Stimulated activated CD4-positive, alpha-beta T cell treated with anti-CD3 and anti-CD28 coated beads, Interleukin-2, amount 100 ng/mL, for 24 hours (primary cell): ENCODE data around the gene R3HDM2.

ENCODE experiments used
- DNase-seq, 2 donors: peaks; one replicate each; pipeline ENCODE4 v3.0.0-alpha.2; 2020

R3HDM2 gene

DNA sequence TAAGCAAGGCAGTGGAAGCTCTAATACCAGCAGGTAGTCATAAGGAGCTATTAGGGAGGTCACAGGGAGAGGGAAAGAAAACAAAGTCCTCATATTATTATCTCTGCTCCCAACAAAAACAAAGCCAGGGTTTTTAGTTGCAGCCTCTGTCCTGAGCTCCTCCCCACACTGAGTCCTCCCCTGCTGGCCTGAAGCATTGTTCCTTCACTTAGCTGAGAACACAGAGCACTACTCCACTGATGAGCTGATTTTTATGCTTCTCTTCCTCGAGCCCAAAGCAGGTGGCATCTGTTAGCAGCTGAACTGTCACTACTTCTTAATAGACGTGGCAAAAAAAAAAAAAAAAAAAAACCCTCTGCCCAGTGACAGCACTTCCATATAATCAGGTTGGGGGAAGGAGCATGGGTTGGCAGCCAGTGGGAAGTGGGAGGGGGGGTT, 169.4 kb downstream of the R3HDM2 start:
- DNase-seq, result no peak

DNA sequence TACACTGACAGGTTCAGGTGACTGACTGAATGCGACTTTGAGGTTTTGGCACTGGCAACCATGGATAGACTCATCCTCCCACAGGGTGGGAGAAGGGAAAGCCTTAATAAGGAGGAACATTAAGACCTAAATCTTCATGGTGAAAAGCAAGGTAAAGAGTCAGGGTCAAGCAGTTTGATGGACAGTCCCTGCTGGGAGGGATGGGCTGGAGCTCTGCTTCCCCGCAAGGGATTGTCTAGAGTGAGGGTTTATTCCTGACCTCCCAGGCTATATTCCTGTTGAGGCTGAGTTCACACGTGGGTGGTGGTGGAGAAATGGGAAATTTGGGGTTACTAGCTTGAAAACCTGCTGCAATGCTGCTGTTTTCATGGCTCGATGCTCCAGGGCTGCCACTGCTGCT, 170.5 kb downstream of the R3HDM2 start:
- no peak for DNase-seq

DNA sequence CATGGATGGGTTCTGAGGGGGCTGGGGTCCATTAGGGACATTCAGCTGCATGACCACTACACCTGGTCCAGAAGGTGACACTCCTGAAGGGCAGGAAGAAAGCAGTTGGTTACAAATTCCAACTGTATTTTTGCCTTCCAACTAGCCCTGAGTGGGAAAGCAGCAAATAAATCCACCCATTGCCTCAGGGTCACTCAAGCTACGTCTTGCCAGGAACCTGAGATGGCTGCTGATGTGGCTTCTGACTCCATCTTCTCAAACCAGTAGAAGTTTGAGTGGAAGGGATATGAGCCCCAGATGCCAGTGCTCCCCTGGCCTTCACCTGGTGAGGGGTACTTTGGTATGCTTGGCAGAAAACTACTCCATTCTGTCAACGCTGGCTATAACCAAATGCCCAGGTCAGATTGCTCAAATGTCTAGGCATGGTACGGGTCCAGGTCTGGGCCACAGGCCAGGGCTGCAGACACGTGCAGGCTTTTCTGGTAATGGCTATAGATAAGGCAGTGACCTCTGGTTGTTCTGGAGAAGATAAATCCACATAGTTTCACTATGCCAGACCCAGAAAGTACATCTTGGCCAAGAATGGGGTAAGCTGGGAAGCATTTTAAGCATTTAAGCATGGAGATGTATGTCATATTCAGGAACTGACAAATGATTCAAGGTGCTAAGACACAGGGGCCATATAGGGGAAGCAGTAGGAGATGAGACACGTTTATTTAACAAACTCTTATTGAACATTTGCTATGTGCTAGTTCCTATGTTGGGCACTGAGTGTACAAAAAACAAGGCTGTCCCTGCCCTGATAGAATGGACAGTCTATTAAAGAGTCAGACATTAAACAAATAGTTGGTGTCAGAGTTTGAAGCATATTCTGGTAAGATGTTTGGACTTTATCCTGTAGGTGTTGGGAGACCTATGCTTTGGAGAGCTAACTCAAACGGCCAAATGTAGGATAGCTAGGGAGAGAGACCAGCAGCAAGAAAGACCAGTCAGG, 171.6 kb downstream of the R3HDM2 start:
- no peak for DNase-seq

DNA sequence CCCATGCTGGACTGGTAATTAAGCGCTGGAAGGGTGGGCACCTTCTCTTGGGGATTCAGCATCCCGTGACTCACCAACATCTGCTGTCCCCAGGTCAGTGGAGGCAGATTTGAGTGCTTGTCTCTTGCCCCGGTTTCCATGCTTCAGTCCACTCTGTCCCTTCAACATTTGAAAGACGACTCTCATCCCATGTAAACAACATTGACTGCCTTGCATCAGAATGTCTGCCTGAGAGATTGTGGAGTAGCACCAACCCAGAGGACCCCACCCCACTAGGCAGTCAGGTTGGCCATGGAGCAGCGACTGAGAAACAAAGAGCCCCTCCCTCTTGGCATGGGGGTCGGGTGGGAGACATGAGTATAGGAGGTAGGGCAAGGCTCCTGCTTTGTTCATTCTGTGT, 174.9 kb downstream of the R3HDM2 start:
- DNase-seq, result no peak

DNA sequence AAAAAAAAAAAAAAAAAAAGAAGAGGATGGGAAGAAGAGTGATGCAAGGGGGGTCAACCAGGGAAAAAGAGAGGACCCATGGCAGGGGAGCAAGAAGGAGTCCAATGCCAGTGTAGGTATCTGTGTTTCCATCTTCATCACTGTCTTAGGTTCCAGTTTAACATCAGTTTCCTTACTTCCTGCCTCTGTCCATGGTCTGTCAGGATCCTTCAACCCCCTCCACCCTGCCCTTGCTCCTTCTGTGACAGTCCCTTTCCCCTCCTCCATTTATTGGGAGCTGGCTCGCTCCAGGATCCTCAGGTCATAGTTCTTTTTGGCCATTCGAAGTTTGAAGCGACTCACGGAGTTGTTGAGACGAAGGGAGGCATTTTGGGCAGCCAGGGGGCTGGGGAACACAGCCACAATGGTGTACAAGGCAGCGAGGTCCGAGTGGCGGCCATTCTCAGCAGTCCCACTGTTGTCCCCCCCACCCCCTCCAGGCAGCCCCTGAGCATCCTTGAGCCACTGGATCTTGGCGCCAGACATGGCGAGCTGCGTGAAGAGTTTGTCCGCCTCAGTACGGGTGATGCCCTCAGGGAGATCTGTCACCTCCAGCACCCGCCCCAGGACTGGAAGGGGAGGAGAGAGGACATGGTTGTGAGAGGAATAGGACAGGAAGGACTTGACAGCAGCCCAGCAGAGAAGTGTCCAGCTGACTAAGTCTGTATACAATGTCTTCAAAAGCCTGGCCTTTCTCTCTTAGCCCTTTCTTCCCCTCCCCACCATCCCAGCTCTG, 176.2 kb downstream of the R3HDM2 start:
- DNase-seq, result no peak

DNA sequence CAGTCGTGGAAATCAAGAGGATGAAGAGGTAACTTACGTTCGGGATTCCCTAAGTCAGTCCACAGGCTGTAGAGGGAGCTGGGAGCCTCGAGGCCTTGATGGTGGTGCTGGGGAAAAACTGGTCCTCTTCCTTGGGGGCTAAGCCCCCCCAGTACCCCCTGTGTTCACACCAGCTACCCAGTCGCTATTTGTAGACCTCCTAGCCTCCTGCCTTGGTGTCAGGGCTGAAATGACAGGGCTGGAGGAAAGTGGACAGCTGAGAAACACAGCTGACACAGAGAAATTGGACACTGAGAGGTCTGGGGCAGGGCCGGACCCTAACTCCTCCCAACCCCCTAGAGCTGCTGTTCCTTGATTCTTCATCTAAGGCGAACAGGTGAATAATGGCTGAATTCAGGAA, 179.9 kb downstream of the R3HDM2 start, which contains the start of gene STAC3:
Gene STAC3 (minus strand): TSS at position 232 of the 400 bp plus-strand sequence. CDS start 1,551 bp downstream, outside the sequence.
- DNase-seq, result no peak

DNA sequence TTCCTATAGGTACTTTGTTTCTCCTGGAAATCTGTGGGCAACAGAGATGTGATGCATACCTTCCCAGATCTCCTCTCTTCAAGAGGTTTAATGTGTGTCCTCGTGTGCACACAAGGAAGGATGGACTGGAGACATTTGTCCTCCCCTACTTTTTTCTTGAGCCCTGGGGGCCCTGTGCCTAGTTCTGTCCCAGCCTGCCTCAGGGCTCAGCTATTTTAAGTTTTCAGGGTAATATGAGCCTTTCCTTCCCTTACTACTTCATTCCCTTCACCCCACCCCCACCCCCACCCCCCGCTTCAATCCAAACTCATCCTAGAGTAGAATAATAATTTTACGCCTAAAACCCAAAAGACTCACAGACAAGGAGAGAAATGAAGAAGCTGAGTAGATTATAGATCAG, 180.3 kb downstream of the R3HDM2 start:
- DNase-seq, result no peak

DNA sequence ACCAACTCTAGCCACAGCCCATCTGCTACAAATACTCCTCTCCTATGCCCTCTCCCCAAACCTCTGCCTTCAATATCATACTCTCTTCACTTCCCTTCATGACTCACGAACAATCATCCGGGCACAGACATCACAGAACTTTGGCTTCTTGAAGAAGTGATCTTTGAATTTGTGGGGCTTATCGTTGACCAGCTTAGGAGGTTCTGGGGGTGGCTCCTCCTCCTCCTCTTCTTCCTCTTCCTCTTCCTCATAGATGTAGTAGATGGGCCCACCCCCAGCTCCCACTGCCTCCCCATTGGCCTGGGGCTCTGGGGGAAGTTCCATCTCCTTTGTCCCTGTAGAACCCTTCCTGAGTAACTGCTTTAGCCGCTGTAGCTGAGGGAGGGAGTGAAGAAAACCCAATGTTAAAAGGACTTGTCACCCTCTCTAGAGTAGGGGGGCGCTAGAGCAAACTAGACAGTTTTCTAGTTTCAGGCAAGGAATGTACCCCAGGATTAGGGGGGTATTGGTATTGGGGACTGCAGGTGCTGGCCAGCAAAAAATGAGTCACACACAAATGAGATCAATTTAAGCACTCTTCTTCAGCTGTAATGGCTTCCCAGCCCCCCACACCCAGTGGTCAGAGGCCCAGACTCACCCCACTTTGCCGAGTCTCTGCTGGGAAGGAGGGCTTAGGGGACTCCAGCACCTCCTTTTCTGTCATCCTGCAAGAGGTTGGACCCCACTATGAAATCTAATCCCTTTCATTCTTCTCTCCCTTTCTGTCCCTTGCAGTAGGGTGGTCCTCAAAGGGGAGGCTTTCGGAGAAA, 181.7 kb downstream of the R3HDM2 start:
- DNase-seq, result no peak

DNA sequence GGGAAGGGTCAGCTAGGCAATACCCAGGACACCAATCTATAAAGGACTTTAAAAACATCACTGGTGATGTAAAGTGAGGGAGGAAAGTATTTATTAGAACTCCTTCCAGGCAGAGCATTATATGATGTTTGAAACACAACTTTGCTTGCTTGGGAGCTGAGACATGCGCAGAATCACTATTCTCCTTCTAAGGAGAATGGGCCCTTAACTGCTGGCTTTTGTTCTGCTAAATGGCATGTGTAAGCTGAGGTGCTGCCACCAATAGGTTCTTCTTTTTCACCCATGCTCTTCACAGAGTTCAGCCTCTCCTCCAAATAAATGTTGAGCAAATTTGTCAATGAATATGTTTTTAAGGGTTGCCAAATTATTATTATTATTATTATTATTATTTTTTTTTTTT, 183.8 kb downstream of the R3HDM2 start:
- no peak for DNase-seq

DNA sequence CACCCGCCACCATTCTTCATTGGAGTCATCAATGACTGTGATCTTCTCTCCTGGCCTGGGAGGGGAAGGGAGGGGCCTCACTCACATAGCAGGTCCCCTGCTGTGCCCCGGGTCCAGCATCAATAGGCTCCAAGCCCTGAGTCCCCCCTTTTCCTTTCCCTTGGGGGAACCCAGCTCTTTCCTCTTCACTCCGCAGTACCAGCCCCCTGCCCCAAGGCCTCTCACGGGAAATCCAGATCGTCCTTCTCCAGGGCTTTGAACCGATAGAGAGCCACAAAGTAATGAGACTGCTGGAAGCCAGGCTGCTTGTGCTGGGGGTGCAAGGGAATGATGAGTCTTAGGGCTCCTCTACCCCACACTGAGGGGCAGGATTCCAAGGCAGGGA, 186.5 kb downstream of the R3HDM2 start:
- no peak for DNase-seq

DNA sequence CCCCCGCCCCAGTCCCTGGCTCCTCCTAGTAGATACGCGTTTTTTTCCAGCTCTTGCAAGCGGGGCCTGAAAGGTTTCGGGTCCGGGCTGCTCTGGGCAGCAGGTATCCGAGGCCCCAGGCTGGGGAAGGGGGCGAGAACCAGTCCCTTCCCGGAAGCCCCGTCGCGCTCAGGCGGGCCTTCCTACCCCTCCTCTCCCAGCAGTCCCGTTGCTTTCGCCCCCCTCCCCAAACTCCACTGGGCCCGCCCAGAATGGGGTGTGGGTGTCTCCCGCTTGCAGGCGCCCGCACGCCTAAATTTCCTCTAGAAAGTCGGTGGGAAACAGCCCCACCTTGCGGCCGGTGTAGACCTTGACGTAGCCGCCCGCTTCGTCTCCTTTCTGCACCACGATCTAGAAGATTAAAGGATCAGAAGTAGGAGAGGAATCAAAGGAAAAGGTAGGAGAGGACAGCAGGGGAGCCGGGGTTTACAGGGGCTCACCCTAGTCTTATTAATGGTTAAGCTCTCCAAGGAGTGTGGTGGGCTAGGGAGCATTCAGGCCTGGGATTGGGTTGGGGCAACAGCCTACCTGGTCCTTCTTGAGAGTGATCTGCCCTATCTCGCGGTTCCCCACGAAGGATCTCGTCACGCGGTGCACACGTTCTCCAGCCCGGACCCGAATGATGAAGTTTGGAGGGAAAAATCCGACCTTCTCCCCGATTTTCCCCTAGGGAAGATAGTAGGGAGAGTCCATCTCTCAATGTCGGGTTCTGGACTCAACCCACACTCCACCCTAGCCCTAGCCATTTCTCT, 187.1 kb downstream of the R3HDM2 start:
- peak; percentile 86 to 92 for DNase-seq

DNA sequence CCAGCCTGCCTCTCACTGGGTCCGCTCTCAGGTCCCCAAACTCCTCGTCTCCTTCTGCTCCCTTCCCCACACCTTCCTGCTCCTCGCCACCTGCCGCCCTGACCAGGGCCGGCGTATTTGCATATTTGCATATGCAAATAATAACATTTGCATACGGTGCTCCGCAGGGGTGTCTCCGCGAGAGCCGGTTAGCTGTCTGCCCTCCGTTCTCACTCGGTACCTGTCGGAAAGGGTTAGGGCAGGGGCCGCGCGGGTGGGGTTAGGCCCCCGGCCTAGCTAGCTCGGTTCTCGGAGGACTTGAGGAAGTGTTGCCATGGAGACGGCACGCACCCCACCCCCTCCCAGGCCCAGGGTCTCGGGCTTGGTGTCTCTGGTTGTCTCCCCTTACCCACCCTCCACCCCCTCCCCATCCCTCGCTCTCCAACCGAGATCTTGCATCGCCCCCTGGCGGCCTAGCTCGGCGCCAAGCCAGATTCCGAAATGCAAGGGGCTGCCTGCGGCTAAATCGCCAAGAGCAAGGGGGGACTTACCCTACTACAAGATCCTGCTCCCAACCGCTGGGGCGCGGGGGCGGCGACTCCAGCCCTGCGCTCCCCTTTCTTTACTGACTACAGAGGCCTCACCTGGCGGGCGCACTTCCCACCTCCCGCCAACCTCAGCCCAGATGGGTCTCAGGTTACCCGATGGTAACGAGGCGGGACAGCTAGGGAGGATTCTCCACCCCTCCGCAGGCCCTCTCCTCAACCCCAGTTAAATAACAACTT, 188.0 kb downstream of the R3HDM2 start:
- peak; percentile 78 to 82 for DNase-seq

DNA sequence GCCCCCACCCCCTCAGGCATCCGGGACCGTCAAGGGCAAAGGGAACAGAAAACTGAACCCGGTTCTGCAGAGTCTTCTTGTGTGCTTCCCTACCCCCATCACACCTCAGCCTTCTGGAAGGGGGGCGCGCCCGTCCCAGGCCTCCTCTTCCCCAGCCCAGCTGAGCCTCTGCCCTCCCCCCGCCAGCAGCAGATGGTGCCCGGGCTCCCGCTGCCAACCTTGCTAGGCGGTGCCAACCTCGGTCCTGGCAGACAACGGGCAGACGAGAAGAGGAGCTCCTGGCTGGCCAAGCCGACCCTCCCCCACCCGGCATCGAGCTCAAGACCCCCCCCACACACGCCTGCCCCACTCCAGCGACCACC, 188.5 kb downstream of the R3HDM2 start:
- DNase-seq, result no peak

DNA sequence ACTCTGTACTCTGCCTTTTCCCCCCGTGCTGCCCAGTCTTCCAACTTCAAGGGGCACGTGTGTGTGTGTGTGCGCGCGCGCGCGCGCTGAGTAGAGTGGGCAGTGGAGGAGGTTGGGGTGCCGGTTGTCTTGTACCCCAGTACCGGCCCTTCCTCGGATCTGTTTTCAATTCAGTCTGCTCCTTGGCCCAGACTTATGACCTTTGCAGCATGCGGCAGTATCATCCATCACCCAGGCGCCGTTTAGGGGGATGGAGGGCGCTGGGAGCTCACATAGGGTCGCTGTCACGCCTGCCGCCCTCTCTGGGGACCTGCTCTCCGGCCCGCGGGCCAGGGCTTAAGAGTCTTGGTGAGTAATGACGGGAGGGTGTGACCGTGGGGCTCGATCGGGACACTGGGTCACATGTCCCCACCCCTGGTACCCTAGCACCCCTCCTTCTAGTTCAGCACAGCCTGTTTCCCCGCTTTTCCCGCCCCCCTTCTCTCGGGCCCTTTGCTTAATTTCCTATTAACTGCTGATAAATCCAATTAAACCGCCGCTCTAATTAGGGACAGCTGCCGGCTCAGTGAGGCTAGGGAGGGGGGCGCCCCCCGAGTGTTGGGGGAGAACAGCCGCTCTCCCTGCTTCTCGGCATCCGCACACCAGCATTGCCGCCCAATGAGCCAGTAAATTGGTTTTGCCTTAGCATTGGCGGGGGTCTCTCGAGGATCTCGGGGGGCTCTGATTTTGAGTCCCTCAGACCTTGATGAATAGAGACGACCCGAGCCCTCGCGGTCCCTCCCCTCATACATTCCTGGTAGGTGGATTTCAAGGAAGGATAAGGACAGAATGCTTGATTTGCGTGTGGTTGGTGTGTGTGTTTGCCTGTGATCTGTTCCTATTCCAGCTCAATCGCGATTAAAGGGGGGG, 189.2 kb downstream of the R3HDM2 start:
- no peak for DNase-seq

DNA sequence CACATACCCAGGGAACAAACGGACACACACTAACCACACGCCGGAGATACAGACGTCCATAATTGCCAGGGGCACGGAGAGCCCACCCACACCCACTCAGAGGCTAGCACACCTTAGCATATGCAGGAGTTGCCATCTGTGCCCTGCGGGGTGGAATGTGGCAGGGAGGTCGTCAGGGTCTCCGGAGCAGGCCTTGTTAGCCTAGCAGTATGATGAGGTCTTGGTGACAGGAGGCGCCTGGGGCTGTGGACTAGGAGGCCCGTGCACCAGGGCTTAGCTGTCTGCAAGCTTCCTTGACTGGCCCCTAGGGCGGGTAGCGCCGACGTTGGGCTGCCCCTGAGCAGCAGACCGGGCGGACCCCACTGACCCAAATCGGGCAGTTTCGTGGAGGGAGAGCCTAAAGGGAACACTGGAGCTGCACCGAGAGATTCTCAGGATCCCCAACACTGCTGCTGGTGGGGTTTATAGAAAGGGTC, 189.9 kb downstream of the R3HDM2 start:
- no peak for DNase-seq

DNA sequence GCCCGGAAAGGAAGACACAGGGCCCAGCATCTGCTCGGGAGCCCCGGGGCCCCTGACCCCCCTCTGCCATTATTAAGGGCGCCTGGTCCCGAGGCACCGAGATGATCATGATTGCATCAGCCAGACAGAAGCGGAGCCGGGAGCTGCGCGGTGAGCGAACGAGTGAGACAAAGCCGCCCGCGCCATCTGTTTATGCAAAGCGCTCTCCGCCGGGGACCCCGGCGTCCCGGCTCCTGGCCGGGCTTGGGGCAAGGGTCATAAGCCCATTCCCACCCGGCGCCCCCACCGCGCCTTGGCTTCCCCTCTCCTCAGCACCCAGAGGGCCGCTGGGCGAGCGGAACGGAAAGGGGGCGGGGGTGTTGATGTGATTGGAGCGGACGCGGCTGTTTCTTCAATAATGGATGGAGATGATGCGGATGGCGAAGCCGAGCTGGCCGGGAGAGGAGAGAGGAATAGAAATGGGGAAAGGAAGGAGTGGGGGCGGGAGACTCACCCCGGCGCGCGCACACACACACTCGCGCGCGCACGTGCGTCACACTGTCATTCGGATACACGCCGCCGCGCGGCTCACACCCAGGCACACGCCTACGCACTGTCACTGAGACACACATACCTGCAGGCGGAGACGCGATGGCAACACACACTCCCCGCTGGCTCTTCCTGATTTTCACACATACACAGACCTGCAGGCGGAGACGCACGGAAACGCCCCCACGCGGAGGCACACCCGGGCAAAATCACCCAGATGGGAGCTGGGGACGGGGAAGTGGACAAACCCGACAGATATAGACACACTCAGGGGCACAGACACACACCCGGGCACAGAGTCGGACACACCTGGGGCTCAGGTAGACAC, 190.5 kb downstream of the R3HDM2 start:
- DNase-seq, result peak; percentile 77 to 79

DNA sequence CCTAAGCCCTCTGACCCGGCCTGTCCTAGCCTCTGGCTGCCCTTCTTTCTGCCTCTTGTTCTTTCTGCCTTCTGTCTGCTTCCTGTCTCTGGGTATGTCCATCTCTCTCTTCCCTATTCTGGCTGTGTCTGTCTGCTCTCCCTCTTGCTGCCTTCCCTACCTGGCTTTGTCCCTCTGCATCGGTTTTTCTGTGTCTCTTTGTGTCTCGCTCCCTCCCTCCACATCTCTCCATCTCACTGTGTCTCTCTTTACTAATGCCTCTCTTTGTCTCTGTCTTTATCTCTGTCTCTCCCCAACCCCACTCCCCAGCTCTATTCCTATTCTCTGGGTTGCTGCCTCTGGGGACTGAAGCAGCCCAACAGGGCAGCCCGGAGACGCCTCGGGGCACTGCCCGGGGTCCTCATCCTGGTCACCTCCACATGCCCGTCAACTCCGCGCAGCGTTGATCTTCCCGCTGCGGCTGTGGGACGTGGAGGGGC, 191.2 kb downstream of the R3HDM2 start:
- no peak for DNase-seq

DNA sequence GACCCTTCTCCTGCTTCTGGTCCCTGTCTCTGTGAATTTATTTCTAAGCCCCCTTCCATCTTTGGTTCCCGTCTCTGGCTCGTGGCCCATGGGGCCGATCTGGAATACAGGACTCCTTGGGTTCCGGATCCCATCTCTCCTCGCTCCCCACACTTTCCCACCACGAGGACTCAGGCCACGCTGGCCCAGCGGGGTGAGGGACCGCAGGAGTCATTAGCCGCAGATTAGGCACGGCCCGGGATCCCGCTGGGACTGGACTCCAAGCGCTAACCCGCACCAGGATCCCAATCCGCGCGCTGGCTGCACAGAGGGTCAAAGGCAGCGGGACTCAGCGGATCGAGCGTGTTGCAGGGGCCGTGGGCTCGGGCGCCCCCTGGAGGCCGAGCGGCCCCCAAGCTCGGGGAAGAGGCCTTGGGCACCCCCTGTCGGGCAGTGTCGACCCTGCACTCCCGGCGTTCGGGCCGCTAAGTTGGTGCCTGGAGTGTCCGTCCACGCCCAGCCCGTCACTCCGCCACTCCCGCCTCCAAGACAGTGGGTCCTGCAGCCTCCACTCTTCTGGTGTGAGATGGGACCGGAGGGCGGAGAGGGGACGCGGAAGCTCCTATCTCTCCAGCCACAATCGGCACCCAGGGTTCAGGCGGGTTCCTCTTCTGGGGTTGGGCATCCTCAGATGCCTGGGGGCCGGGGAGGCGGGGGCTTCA, 191.8 kb downstream of the R3HDM2 start:
- peak; percentile 92 to 93 for DNase-seq
